COLO829 (cell line): ENCODE data around the gene NSRP1.
"Not testable (repeated sequence)": the region's sequence is repeated elsewhere in the genome, so short reads cannot be mapped to it uniquely, and the experiment has no call there.

ENCODE experiments used
- DNase-seq: peaks from one replicate; pipeline ENCODE4 v3.0.0; 2012; ENCODE audit warnings: low spot score

NSRP1 gene, protein sequence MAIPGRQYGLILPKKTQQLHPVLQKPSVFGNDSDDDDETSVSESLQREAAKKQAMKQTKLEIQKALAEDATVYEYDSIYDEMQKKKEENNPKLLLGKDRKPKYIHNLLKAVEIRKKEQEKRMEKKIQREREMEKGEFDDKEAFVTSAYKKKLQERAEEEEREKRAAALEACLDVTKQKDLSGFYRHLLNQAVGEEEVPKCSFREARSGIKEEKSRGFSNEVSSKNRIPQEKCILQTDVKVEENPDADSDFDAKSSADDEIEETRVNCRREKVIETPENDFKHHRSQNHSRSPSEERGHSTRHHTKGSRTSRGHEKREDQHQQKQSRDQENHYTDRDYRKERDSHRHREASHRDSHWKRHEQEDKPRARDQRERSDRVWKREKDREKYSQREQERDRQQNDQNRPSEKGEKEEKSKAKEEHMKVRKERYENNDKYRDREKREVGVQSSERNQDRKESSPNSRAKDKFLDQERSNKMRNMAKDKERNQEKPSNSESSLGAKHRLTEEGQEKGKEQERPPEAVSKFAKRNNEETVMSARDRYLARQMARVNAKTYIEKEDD

DNA sequence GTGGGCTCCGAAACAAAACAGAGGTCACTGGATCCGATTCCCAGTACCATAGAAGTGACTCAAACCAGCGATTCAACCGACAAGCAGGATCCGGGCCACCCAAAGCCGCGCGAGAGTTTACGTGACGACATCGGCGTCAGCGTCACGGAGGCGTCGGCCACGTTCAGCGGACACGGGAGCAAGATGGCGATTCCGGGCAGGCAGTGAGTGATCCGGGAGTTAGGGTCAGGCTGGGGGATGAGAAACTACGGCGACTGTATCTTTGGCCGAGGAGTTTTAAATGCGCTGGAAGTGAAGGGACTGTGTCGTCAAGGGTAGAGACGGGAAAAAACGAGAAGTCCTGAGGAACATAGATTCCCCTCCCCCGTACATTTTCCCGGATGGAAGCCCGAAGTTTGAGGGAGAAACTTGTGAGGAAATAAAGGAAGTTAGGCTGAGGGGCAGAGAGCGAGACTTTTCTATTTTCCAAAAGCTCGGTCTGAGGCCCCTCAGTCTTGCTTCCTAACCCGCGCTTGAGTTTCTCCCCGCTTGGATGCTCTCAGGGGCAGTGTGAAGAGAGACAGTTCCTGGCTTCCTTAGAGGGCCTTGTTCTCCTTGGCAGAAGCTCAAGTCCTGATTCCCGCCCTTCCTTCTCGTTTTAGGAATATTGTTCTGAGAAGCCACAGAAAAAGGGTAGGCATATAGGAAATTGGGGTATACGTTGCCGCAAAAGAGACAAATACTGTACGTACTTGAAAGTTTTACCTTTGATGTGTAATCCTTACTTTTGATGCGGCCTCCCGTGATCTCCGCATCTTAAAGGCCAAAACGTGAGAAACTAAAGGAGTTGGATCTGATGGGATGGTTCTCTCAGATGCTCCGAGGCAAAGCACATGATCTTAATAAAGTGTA lies at the start of gene NSRP1:
Gene NSRP1, plus strand, starts transcription at position 156 of the 891 bp plus-strand sequence. Its CDS starts 28 bp downstream, at position 184.
- DNase-seq = peak; percentile 95

- DNase-seq = no peak
Measured at GRCh38 chr17:30068465-30068864, 48.2 kb upstream of the NSRP1 start.

GRCh38 chr17:30074254-30074653 lies 42.4 kb upstream of the NSRP1 start:
- DNase-seq = no peak

GRCh38 chr17:30074730-30075129 lies 41.9 kb upstream of the NSRP1 start:
- DNase-seq = no peak

GRCh38 chr17:30082773-30083172 lies 33.8 kb upstream of the NSRP1 start:
- no peak for DNase-seq

GRCh38 chr17:30084788-30085187 lies 31.8 kb upstream of the NSRP1 start:
- DNase-seq = no peak

DNA sequence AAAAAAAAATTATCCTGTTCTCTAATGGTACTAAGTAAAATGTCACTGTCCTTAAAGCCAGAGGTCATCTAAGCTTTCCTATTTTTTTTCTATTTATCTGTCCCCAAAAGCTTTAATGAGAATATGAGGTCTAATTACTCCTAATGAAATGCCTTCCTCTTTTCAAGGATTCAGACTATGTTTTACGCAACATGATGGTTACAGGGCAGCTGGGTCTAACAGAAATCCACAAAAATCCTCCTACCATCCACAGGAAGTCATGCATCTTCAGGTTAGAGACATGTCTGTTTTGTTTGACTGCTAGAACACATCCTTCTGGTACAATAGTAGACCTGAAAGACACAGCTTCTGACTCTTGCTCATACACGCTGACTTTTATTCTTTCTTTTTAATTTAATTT lies 29.7 kb upstream of the NSRP1 start:
- DNase-seq = no peak

- not testable (repeated sequence) for DNase-seq
Measured at GRCh38 chr17:30087431-30087830, 29.2 kb upstream of the NSRP1 start.

GRCh38 chr17:30091121-30091670 lies 25.4 kb upstream of the NSRP1 start:
- DNase-seq = no peak

DNA sequence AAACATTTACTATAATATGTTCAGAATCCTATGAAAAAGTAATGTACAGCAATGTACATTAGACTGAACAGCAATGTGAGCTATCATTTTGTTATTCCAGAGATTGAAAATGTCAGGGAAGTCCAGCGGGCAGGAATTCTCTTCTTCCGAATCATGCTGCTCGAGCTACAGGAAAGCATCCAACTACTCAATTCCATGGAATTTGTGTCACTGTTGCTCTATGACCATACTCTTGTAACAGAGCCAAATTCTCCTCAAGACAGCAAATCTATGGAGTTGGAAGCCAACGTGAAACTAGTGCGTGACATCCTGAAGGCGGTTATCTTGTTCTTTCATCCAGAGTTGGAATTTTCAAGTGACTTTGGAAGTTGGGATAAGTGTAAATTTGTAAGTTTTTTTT lies 24.8 kb upstream of the NSRP1 start:
- peak; percentile 56 for DNase-seq

- DNase-seq = no peak
Measured at GRCh38 chr17:30092886-30093285, 23.7 kb upstream of the NSRP1 start.

GRCh38 chr17:30093463-30094147 lies 23.0 kb upstream of the NSRP1 start:
- DNase-seq = peak; percentile 89

- peak; percentile 86 for DNase-seq
Measured at GRCh38 chr17:30095507-30096244, 20.9 kb upstream of the NSRP1 start.

- DNase-seq = no peak
Measured at GRCh38 chr17:30101686-30102390, 14.8 kb upstream of the NSRP1 start.

DNA sequence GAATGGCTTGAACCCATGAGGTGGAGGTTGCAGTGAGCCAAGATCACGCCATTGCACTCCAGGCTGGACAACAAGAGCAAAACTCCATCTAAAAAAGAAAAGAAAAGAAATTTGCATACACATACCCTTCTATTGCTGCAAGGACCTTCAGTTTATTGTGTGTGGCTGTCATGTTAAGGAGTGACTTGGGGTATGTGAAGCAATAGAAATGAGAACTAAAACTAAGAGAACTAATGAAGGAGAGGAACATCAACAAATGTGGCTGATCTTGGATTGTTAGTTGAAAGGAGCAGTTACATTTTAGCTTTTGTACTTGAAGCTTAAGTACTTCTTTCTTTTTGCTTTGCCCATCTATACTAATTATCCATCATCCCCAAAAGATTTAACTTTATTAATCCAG lies 12.7 kb upstream of the NSRP1 start:
- DNase-seq = no peak

- peak; percentile 70 for DNase-seq
Measured at GRCh38 chr17:30104575-30105339, 11.9 kb upstream of the NSRP1 start.

DNA sequence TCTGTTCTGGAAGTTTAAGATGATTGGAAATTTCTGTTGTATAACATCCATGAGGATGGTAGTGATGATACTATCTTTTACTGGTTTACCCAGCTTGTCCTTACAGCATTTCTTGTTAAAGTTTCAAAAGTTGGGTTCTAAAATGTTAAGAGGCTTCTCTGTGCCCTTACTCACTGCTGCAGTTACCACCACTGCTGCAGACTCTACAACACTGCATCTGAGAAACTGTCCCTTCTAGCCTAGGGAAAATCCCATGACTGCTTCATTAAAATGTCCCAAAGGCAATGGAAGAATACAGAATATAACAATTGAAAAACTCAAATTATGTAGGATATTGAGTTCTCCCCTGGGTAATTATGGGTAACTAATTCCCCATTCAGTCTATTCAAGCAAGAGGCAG lies 3.8 kb upstream of the NSRP1 start:
- no peak for DNase-seq

- no peak for DNase-seq
Measured at GRCh38 chr17:30113213-30113612, 3.4 kb upstream of the NSRP1 start.

- DNase-seq = no peak
Measured at GRCh38 chr17:30116345-30116660, 313 bp upstream of the NSRP1 start.

DNA sequence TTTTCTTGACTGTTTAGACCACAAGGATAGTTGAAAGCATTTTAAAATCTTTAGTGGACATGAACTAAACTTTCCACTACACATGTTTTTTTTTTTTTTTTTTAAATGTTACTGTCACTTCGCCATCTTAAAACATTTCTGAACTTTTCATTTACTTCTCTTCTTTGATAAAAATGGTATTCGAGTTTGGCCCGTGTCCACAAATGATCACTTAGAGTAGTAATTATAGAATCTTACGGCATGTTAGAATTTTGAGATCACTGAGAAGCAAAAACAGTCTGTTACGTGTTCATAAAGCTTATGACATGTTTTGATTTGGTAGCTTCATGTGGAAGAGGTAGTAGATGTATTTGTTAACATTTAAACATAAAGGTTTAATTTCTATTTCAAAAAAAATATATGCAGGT lies 1.1 kb downstream of the NSRP1 start:
- no peak for DNase-seq
